ENCODE measurements around the gene CCDC188. TPM values are rescaled to one million over a fixed set of nuclear protein-coding genes. Genes with fewer than 3 reads are reported as not detected.

CCDC188 gene
- polyA plus RNA-seq, 1 donor, result 2.2 TPM

DNA sequence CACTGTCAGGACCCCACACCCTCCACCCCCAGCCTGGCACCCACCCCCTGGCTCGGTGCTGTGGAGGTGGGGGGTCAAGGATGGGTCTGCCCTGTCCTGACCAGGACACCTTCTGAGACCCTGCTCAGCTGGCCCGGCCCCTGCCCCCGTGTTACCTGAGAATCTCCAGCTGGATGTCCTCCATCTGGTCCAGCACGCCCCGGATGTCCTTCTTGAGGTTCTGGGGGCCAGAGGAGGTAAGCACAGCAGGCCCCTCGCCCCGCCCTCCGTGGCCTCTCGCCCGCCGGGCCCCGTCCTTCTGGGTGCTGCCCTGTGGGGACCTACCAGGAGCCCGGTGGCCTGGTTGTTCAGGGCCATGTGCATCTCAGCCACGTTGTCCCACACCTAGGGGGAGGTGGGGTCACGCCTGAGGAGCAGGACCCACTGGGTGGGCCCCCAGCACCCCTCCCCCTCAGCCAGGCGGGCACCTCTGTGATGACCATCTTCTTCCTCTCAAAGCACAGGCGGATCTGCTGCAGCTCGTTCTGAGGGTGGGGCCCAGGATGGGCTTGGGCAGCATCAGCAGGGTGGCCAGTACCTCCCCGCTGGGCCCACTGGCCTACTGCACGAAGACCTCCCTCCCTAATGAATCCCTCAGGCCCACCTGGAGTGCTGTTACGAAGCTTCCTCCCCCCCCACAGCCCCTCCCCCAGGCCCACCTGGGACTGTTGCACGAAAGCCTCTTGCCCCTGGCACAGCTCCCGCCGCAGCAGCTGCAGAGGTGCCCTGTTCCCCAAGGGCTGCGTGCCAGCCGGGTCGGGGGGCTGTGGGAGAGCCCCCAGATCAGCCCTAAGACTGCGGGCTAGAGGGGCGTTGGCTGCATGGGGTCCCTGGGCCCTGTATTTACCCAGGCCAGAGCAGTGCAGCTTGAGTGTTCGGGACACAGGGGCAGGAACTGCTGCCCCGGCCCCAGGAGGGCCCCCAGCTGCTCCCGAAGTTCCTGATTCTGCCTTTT lies 1.3 kb downstream of the CCDC188 start:
- DNase-seq (ENCODE audit: low read depth), result no peak

DNA sequence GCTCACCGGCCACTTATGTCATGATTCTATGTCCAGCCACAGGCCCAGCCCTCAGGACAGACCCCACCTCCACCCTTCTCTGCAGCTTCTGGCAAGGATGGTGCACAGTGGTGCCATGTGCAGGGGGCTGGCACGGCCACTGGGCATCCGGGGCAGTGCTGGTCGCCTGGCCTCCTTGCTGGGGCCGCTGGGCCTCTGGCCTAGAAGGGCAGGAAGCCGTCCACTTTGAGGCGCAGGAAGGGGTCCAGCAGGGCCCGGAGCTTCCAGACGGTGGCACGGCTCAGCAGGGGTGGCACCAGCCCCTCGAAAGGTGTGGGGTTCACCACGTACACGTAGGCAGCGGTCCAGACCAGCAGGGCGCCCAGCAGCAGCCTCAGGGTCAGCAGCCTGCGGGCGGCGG lies 2.4 kb downstream of the CCDC188 start:
- DNase-seq (ENCODE audit: low read depth), result no peak

DNA sequence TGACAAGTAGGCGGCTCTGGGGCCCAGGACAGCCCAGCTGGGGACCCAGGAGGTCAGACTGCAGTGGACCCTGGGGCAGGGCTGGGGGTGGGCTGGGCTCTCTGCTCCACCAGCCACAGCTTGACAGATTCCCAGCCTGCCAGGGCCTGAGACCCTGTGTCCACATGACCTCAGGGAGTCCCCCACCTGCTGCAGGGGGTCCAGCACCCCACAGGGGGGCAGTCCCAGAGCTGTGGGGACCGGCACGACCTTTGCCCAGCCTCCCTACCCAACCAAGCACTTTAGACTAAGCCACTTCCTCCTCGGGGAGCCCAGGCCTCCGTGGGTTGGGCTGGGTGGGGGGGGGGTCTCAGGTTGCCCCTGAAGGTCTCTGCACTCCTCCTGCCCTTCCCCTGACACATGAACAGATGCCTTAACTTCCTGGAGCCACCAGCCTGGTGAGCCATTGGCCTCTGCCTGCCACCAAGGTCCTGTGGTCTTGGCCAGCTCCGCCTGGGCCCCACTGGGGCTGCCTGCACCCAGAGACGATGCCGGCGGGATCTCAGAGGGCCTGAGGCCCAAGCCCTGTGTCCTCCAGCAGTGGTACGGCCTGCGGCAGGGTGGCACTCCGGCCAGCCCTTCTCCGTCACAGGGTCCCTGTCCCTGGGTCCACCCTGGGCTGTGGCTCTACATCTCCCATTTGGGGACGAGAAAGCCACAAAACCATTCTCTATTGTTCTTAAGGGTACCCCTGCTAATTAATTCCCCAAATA lies 3.4 kb downstream of the CCDC188 start:
- DNase-seq (ENCODE audit: low read depth), result no peak

DNA sequence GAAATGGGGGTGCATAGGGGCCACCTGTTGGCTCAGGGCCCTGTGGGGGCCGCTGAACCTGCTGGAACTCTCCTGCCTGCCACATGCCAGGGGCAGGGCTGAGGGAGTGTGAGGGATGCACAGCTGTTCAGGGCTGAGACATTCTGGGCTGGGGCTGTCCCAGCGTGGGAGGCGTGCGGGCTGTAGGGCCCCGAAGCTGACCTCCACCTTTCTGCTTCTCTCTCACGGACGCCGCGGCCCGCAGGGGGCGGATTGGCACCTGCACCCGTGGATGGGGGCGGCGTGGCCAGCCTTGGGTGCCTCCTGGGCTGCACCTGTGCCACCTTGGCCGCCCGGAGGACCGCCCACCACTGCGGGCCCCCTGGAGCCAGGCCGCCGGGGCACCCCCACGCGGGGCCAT lies 4.1 kb downstream of the CCDC188 start:
- DNase-seq (ENCODE audit: low read depth), result no peak

DNA sequence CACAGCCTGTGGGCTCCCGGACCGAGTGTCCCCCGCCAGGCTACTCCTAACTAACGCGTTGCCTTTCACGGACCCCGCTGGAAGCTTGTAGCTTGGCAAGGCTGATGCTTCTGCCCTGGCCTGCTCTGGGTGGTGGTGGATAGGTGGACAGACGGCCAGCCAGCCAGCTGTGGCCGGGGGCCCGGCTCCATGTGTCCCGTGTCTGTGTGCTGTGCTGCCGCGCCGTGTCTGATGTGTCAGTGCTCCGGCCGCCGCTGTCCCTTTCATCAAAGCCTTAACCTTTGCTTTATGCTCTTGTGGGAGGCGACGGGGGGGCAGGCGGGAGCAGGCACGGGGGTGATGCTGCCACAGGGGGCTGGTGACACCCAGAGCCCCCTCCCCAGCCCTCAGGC lies 5.0 kb downstream of the CCDC188 start:
- DNase-seq (ENCODE audit: low read depth), result no peak

DNA sequence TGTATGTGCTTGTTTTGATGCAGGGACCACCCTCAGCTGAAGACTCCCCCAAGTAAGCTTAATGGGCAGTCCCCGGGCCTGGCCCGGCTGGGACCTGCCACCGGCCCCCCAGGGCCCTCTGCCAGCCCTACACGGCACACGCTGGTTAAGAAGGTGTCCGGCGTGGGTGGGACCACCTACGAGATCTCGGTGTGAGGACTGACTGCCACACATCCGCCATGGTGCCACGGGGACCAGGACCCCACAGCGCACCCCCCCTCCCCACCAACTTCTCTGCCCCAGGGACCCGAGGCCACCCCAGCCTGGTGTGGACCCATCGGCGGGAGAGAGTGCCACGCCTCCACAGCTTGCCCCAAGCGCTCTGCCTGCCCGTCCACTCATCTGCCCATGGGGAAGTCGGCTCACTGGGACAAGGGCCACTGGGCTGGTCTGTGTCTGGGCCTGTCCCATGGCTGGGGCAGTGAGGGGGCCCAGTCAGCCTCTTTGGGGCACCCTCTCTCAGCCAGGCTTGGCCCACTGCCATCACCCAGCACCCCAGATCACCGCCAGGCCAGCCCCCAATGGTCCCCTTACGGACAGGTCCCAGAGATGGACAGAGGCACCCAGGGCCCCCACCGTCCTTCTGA lies 5.5 kb downstream of the CCDC188 start:
- DNase-seq (ENCODE audit: low read depth), result no peak

DNA sequence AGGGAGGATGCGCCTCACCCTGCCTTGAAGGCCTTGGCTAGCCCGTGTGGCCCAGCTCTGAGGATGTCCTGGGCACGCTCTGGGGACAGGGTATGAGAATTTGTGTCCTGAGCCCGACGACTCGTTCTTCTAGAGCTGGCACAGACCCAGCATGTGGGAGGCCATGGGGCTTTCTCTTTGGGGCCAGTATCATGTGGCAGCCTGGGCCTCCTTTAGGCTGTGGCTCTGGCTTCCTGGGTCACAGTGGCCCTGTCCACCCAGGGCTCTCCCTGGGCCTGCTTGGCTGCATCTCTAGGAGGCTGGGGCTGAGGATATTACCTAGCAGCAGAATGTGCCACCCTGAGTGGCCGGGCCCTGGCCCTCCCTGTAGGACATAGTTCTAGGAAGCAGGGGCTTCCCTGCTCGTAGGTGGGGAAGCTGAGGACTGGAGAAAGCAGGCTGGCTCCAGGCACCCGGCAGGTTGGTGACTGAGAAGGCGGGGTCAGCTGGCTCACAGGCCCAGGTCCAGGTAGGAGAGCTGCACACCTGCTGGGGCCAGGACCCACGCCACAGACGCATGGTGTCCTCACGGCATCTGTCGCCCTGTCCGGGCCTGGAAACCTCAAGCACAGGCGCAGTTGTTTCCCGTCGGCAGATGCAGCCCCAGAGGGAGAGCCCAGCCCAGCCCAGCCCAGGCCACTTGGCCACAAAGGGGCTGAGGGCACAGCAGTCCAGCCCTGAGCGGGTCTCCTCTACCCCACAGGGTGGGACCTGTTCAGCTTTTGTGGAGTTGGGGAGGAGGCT lies 6.8 kb downstream of the CCDC188 start:
- no peak for DNase-seq (ENCODE audit: low read depth)

DNA sequence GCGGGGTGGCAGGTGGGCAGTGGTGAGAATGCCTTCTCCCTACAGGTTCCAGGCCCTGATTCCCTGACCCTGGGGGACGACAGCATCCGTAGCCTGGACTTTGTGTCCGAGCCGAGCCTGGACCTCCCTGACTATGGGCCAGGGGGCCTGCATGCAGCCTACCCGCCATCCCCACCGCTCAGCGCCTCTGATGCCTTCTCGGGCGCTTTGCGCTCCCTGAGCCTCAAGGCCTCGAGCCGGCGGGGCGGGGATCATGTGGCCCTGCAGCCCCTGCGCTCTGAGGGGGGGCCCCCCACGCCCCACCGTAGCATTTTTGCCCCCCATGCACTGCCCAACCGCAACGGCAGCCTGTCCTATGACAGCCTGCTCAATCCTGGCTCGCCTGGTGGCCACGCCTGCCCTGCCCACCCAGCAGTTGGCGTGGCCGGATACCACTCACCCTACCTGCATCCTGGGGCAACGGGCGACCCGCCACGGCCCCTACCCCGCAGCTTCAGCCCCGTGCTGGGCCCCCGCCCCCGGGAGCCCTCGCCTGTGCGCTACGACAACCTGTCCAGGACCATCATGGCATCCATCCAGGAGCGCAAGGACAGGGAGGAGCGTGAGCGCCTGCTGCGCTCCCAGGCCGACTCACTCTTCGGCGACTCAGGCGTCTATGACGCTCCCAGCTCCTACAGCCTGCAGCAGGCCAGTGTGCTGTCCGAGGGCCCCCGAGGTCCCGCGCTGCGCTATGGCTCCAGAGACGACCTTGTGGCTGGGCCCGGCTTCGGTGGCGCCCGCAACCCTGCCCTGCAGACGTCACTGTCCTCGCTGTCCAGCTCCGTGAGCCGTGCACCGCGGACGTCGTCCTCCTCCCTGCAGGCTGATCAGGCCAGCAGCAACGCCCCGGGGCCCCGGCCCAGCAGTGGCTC lies 7.9 kb downstream of the CCDC188 start:
- no peak for DNase-seq (ENCODE audit: low read depth)

DNA sequence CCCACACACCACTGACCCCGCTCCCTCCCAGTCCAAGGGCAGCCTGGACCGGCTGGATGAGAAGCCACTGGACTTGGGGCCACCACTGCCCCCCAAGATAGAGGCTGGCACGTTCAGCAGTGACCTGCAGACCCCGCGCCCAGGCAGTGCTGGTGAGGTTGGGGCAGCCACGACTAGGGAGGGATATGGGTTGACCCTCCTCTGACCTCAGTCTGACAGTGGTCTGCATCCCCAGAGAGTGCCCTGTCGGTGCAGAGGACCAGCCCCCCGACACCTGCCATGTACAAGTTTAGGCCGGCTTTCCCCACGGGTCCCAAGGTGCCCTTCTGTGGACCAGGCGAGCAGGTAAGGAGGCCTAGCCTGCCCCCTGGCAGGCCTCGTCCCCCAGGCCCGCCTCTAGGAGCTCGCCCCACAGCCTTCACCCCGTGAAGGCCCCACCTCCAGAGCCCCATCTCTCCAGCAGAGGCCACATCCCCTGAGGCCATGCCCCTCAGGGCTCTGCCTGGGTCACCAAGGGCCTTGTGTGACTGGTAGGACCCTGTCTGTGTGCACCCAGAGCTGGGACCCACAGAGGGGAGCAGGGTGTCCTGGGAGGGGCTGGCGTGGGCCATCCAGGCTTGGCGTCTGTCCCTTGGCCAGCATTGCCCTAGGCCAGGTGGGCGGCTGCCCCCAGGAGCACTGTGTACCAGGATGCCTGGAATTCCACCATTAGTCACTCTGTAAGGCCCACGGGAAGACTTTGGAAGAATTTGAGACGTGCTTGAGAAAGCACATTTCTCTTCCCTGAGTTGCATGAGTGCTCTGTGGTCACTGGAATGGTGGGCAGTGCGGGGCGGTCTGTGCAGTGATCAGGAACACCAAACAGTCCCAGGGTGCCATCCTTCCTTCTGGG lies 9.4 kb downstream of the CCDC188 start:
- no peak for DNase-seq (ENCODE audit: low read depth)

DNA sequence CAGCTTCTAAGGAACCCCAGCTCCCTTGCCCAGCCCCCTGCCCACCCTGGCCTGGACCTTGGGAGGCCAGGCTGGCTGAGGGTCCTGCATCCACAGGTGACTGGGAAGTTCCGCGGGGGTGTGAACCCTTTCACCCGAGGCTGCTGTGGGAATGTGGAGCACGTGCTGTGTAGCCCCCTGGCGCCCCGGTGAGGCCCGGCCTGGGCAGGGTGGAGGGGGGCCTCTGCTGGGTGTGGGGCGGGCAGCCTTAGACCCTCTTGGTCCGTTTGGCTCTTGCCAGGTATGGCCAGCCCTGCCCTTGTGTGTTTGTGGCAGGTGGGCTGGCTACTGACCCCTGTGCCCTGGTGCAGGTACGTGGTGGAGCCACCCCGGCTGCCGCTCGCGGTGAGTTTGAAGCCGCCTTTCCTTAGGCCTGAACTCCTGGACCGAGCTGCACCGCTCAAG lies 10.3 kb downstream of the CCDC188 start:
- DNase-seq (ENCODE audit: low read depth), result no peak

DNA sequence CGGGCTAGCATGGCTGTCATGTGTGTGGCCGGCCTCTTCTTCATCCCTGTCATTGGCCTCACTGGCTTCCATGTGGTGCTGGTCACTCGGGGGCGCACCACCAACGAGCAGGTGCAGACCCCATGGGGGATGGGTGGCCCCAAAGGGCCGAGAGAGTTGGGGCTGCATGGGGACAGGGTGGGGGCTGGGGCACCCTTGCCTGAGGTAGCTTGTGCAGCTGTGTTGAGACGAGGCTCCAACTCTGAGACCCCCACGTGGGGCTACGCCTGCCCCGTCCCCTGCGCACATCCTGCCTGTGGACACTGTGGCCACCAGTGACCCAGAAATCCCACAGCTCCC lies 10.8 kb downstream of the CCDC188 start:
- no peak for DNase-seq (ENCODE audit: low read depth)

DNA sequence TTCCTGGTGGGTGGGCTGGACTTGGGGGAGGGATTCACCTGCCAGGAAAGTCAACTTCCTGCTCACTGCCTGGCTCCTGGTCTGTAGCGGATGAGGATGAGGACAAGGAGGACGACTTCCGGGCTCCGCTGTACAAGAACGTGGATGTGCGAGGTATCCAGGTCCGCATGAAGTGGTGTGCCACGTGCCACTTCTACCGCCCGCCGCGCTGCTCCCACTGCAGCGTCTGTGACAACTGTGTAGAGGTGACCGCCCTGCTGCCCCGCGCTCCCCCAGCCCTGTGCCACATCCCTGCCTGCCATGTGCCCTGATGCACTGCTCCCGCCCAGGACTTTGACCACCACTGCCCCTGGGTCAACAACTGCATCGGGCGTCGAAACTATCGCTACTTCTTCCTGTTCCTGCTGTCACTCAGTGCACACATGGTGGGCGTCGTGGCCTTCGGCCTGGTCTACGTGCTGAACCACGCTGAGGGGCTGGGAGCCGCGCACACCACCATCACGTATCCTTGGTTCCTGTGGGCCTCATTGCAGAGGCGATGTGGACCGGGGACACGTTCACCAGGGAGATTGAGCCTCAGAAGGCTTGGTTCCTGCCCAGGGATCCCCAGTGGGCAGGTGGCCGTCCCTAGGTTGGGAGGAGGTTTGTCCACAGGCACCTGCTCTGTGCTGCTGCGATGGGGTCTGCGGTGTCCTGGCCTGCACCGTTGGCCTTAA lies 11.3 kb downstream of the CCDC188 start:
- DNase-seq (ENCODE audit: low read depth), result no peak

DNA sequence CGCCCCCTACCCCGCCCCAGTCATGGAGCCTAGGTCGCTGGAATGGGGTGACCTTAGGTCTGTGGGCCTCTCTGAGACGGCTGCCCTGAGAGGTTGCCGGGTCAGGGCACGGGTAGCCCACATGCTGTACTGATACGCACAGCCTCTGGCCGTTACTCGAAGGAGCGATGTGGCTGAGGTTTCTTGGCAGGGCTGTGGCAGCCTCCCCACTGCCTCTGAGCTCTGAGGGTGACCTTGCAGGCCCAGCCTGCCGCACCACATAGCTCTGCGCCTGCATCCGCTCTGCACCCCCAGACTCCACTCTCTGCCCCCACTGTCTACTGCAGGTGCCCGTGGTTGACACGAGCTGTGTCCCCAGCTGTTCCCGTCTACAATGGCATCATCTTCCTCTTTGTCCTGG lies 12.0 kb downstream of the CCDC188 start:
- no peak for DNase-seq (ENCODE audit: low read depth)

DNA sequence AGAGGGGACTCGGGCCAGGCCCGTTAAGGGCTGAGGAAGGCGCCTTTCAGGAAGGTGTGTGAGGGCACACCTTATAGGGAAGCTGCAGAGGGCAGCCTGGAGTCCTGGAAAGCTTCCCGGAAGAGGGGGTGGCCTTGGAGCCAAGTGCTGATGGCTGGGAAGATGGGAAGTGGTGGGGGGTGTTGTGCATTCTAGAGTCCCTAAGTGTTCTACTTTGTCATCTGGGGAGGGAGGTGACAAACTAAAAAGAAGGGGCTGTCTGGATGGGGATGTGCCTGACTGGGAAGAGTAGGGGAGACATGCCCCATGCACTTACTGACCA lies 12.5 kb downstream of the CCDC188 start:
- no peak for DNase-seq (ENCODE audit: low read depth)

DNA sequence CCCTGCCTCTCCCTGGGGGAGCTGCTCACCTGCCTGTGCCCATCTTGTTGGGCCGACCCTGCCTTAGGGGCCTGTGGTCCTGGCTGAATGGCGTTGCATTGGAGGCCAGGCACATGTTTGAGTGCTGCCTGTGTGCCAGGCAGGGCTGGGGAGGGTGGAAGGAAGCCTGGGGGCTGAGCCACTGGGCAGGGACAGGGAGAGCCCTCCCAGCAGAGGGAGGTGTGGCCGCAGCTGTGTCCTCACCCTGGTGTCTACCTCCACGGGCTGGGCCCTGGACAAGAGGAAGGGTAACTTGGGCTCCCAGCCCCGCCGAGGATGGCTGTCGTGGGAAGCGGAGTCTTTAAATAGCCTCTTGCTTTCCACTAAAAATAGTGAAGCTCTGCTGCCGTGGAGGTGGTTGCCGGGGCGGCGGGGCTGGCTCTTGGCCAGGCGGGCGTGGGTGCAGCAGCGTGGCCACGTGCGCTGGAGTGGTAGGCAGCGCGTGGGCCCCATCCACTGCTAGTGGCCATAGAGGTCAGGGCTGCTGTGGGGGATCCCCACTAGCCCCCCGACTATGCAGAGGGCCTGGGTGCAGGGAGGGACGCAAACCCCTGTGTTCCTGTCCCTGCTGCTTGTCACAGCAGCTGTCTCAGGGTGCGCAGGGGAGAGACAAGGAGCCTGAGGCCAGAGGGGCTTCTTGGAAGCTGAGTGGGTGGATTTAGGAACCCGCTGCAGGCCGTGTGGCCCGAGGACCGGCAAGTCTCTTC lies 13.0 kb downstream of the CCDC188 start:
- no peak for DNase-seq (ENCODE audit: low read depth)

DNA sequence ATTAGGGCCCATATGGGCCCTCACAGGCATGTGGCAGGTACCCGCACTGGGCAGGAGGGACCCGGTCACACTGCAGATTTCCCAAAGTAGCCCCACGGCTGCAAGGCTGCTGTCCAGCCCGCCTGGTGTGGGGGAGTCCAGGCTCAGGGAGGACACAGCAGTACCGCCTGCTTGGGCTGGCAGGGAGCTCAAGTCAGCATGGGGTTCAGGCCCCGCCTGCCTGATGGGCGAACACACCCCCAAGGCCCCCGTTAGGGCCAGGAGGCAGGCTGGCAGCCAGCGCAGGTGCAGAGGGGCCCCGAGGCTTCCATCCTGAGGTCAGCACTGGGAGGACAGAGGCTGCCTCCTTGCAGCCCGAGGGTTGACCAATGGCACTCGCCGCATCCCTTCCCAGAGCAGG lies 13.7 kb downstream of the CCDC188 start:
- DNase-seq (ENCODE audit: low read depth), result no peak

DNA sequence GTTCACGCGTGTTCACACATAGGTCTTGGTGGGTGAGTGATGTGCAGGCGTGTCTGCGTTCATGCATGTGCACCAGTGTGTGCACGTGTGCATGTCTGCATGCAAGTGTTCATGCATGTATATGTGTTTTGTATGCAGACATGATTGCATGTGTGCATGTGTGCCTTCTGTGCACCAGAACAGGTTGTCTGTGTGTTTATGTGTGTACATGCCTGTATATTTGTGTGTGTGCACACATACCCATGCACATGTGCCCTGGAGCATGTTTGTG lies 14.3 kb downstream of the CCDC188 start:
- DNase-seq (ENCODE audit: low read depth), result no peak

DNA sequence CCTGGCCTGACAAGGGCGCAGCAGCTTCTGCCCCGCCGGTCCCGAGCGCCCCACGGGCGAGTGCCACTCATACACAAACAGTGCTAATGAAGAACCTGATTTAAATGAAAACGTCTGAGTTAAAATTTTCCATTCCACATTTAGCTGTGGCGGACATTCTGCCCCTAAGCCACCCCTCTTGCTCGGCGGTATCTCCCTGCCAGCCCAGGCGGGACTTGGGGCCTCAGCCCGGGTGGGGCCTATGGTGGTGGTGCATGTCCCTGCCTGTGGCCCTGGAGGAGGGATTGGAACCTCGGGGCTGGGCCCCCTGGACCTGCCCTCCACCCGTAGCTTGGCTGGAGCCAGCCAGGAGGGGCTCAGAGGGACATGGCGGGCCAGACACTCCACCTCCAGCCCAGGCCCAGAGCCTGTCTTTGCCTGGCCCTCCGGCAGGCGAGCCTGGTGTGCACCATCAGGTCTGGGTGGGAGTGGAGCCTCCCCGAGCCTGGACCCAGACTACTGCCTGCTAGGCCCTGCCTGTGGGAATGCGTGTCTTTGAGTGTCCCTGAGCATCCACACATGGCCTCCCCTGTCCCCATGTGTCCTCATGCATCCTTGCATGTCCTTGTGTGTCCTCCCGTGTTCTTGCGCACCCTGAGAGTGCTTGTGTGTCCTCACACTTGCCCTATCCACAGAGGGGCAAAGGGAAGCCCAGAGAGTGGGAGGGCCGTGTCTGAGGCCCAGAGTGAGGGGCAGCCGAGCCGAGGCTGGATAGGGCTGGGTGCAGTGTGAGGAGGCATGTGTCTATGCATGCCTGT lies 14.9 kb downstream of the CCDC188 start:
- DNase-seq (ENCODE audit: low read depth), result no peak

All from forelimb muscle (tissue), 1 donor.